Stimulated activated CD4-positive, alpha-beta T cell treated with anti-CD3 and anti-CD28 coated beads, Interleukin-4, amount 100 ng/mL, for 48 hours (primary cell): ENCODE results near the gene PPP2R3B.
A peak's percentile ranks its signal among the peaks of the same experiment; 100 is the strongest.
"Not testable (repeated sequence)": the region's sequence is repeated elsewhere in the genome, so short reads cannot be mapped to it uniquely, and the experiment has no call there.

ENCODE experiments used
- DNase-seq, 2 donors: peaks; one replicate each; pipeline ENCODE4 v3.0.0-alpha.2; 2020; ENCODE audit warnings: low read depth in 2 of 2

The PPP2R3B gene

GRCh38 chrX:386768-387575 lies at the start of gene PPP2R3B:
Gene PPP2R3B (minus strand): TSS chrX:386907. CDS start chrX:386691, 216 bp downstream.
- DNase-seq: peak; percentile 96 to 97

- no peak for DNase-seq
Observed at GRCh38 chrX:435536-436122, 48.9 kb upstream of the PPP2R3B start.

GRCh38 chrX:434946-435345 lies 48.2 kb upstream of the PPP2R3B start:
- no peak for DNase-seq

- no peak for DNase-seq
Observed at GRCh38 chrX:433771-434170, 47.1 kb upstream of the PPP2R3B start.

GRCh38 chrX:432666-433065 lies 46.0 kb upstream of the PPP2R3B start:
- DNase-seq: not testable (repeated sequence)

- DNase-seq: no peak
Observed at GRCh38 chrX:431492-432111, 44.9 kb upstream of the PPP2R3B start.

GRCh38 chrX:431056-431455 lies 44.3 kb upstream of the PPP2R3B start:
- DNase-seq: no peak

- no peak for DNase-seq
Observed at GRCh38 chrX:429266-429825, 42.6 kb upstream of the PPP2R3B start.

GRCh38 chrX:427812-428725 lies 41.4 kb upstream of the PPP2R3B start:
- DNase-seq: peak in 1 of 2 donors; percentile 15

GRCh38 chrX:426881-427280 lies 40.2 kb upstream of the PPP2R3B start:
- DNase-seq: no peak

GRCh38 chrX:425056-425455 lies 38.3 kb upstream of the PPP2R3B start:
- DNase-seq: no peak

- no peak for DNase-seq
Observed at GRCh38 chrX:421646-422391, 35.1 kb upstream of the PPP2R3B start.

GRCh38 chrX:420496-421223 lies 34.0 kb upstream of the PPP2R3B start:
- DNase-seq: no peak

- no peak for DNase-seq
Observed at GRCh38 chrX:418927-419729, 32.4 kb upstream of the PPP2R3B start.

GRCh38 chrX:415498-415897 lies 28.8 kb upstream of the PPP2R3B start:
- not testable (repeated sequence) for DNase-seq

GRCh38 chrX:413322-414201 lies 26.9 kb upstream of the PPP2R3B start:
- DNase-seq: no peak

- no peak for DNase-seq
Observed at GRCh38 chrX:410296-410695, 23.6 kb upstream of the PPP2R3B start.

- no peak for DNase-seq
Observed at GRCh38 chrX:405149-405548, 18.4 kb upstream of the PPP2R3B start.
